Esophagus muscularis mucosa (tissue), 4 donors: ENCODE data around the gene PFN3.

ENCODE experiments used
- EP300 ChIP-seq: sonication (generic); formaldehyde crosslinking; IDR thresholded peaks from one replicate; pipeline ENCODE4 v1.6.1; 2017; ENCODE audit warnings: antibody characterized with exemption
- POLR2A ChIP-seq: fragments of 450-650 bp; IDR thresholded peaks from one replicate; pipeline ENCODE4 v1.6.1; 2017; ENCODE audit warnings: antibody characterized with exemption, moderate library complexity, mild to moderate bottlenecking, low read depth
- POLR2AphosphoS5 ChIP-seq, 2 donors: sonication (generic); formaldehyde crosslinking; IDR thresholded peaks; one replicate each; pipeline ENCODE4 v1.6.1; 2017; ENCODE audit warnings: antibody characterized with exemption in 2 of 2
- TF ChIP-seq, protein P1 (sequence below), 3 experiments: fragments of 200-600 bp in 2 of 3; fragments of 450-650 bp in 1 of 3; sonication (generic) in 2 of 3; IDR thresholded peaks; one replicate each; pipeline ENCODE4 v1.5.1; 2017 to 2019; ENCODE audit warnings: antibody characterized with exemption in 3 of 3, mild to moderate bottlenecking in 2 of 3, moderate library complexity in 1 of 3

DNA sequence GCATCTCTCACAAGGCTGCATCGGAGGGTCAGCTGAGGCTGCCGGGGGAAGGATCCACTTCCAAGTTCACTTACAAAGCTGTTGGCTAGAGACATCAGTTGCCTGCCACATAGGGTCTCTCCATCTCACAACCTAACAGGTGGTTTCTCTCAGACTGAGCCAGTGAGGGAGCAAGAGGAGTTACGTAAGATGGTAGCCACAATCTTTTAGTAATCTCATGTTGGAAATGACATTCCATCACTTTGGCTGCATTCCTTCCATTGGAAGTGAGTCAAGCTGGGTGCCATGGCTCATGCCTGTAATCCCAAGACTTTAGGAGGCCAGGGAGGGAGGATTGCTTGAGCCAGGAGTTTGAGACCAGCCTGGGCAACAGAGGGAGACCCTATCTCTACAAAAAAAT lies 18.6 kb upstream of the PFN3 start:
- TF ChIP-seq, protein P1, sequence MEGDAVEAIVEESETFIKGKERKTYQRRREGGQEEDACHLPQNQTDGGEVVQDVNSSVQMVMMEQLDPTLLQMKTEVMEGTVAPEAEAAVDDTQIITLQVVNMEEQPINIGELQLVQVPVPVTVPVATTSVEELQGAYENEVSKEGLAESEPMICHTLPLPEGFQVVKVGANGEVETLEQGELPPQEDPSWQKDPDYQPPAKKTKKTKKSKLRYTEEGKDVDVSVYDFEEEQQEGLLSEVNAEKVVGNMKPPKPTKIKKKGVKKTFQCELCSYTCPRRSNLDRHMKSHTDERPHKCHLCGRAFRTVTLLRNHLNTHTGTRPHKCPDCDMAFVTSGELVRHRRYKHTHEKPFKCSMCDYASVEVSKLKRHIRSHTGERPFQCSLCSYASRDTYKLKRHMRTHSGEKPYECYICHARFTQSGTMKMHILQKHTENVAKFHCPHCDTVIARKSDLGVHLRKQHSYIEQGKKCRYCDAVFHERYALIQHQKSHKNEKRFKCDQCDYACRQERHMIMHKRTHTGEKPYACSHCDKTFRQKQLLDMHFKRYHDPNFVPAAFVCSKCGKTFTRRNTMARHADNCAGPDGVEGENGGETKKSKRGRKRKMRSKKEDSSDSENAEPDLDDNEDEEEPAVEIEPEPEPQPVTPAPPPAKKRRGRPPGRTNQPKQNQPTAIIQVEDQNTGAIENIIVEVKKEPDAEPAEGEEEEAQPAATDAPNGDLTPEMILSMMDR (IDR thresholded peaks at IDR 0.05) = no peak
- TF ChIP-seq POLR2AphosphoS5 (IDR thresholded peaks at IDR 0.05) = no peak
- TF ChIP-seq EP300 = no peak
- no peak for TF ChIP-seq POLR2A
